Upper lobe of left lung (tissue), 6 donors: Measurements from ENCODE around the gene PXDN. TPM values are rescaled to one million over a fixed set of nuclear protein-coding genes. Genes with fewer than 3 reads are reported as not detected.
A peak's percentile ranks its signal among the peaks of the same experiment; 100 is the strongest.

ENCODE experiments used
- ATAC-seq, 2 donors: fragments of 200-7000 bp; cut with Tn5 transposase; one replicate each; pipeline ENCODE4 v1.9.1; 2022; ENCODE audit warnings: mild to moderate bottlenecking in 2 of 2, moderate library complexity in 2 of 2; ENCODE audit not compliant: low FRiP score in 2 of 2
- DNase-seq, 2 donors: peaks; one replicate each; pipeline ENCODE4 v3.0.0-alpha.2; 2019 to 2020
- H3K27ac ChIP-seq, 4 donors: fragments of 200-600 bp; sonication (generic); one replicate each; pipeline ENCODE4 v1.5.1; 2016 to 2019
- H3K27me3 ChIP-seq, 4 donors: fragments of 200-600 bp; sonication (generic); one replicate each; pipeline ENCODE4 v1.5.1; 2017 to 2019
- H3K36me3 ChIP-seq, 4 donors: fragments of 200-600 bp; sonication (generic); one replicate each; pipeline ENCODE4 v1.5.1; 2016 to 2019
- H3K4me1 ChIP-seq, 4 donors: fragments of 200-600 bp; sonication (generic); one replicate each; pipeline ENCODE4 v1.5.1; 2018 to 2019
- H3K4me3 ChIP-seq, 4 donors: fragments of 200-600 bp; sonication (generic); one replicate each; pipeline ENCODE4 v1.5.1; 2017 to 2019; ENCODE audit warnings: mild to moderate bottlenecking in 2 of 4, moderate library complexity in 1 of 4
- H3K9me3 ChIP-seq, 4 donors: fragments of 200-600 bp; sonication (generic); one replicate each; pipeline ENCODE4 v1.5.1; 2018 to 2019
- CTCF ChIP-seq, 6 experiments: fragments of 450-650 bp in 4 of 6; fragments of 200-600 bp in 2 of 6; sonication (generic) in 2 of 6; IDR thresholded peaks; one replicate each; pipeline ENCODE4 v1.5.1; 2016 to 2019; ENCODE audit warnings: antibody characterized with exemption in 6 of 6
- EP300 ChIP-seq, 4 donors: sonication (generic); formaldehyde crosslinking; IDR thresholded peaks; one replicate each; pipeline ENCODE4 v1.5.1; 2017; ENCODE audit warnings: antibody characterized with exemption in 4 of 4, control low read depth in 2 of 4
- POLR2A ChIP-seq, 4 donors: fragments of 450-650 bp; IDR thresholded peaks; one replicate each; pipeline ENCODE4 v1.5.1; 2016 to 2017; ENCODE audit warnings: antibody characterized with exemption in 4 of 4, mild to moderate bottlenecking in 2 of 4
- POLR2AphosphoS5 ChIP-seq, 2 donors: sonication (generic); formaldehyde crosslinking; IDR thresholded peaks; one replicate each; pipeline ENCODE4 v1.5.1; 2017; ENCODE audit warnings: antibody characterized with exemption in 2 of 2
- WGBS, 2 donors: methylation state at CpG; one replicate each; pipeline ENCODE4 v1.1.5; 2017 to 2018; 5-methylcytosine and 5-hydroxymethylcytosine counted together
- total RNA-seq, 6 donors: library from RNA; depleted of rRNA in 4 of 6; stranded (reverse); fragments of >200 nt in 4 of 6; gene quantifications; one replicate each; pipeline versions ENCODE4 v1.1.0 to v1.2.1, GENCODE V29; 2016 to 2021
- donor health status: DM: no; HTN: no; CAD: no; lungs with moderate emphysema.
- donor health status: DM: no; HTN: yes; CAD: no; lungs with severe emphysema.

PXDN gene
- total RNA-seq, 6 donors from 2014 or later, result 20.8 to 65.6 (median 38.5) TPM

- ATAC-seq (peak in 1 of 2 donors; percentile 55), DNase-seq (peak in 1 of 2 donors; percentile 80)
- Histone ChIP-seq H3K36me3 (peaks cover 0 to 18% (median 2%) of the 10 kb centered on the region in 4 donors), H3K4me1 (peaks cover 20 to 26% (median 21%) of the 10 kb centered on the region in 4 donors), H3K27me3 (no peaks in the 10 kb centered on the region), H3K9me3 (no peaks in the 10 kb centered on the region), H3K27ac (peak overlapping the region in 2 of 4 donors; percentile 58 to 63), H3K4me3 (no peak overlapping the region)
- peak in 1 of 4 donors; percentile 47 for TF ChIP-seq EP300 (IDR thresholded peaks at IDR 0.05)
- no peak for TF ChIP-seq CTCF (IDR thresholded peaks at IDR 0.05)
- TF ChIP-seq POLR2AphosphoS5 (IDR thresholded peaks at IDR 0.05), result peak in 1 of 2 donors; percentile 22
- 12 to 16% methylated on average over 2 of the region's 2 CpGs for WGBS, 2 donors
These were observed 115.4 kb downstream of the PXDN start for GRCh38 chr2:1628893-1629292.

- 79 to 80% methylated on average over 9 of the region's 9 CpGs for WGBS, 2 donors
- peaks cover 20 to 26% (median 21%) of the 10 kb centered on the region in 4 donors for H3K4me1 ChIP-seq
- H3K27me3 ChIP-seq, result no peaks in the 10 kb centered on the region
- DNase-seq (peak in 1 of 2 donors; percentile 19), ATAC-seq (no peak)
- peaks cover 0 to 7% (median 0%) of the 10 kb centered on the region in 4 donors for H3K36me3 ChIP-seq
- no peaks in the 10 kb centered on the region for H3K9me3 ChIP-seq
- TF ChIP-seq CTCF (IDR thresholded peaks at IDR 0.05) (no peak), POLR2AphosphoS5 (IDR thresholded peaks at IDR 0.05) (no peak), POLR2A (IDR thresholded peaks at IDR 0.05) (no peak), EP300 (IDR thresholded peaks at IDR 0.05) (no peak)
- no peak overlapping the region for H3K4me3 ChIP-seq
- no peak overlapping the region for H3K27ac ChIP-seq
These were observed 116.5 kb downstream of the PXDN start for GRCh38 chr2:1627628-1628381.

- TF ChIP-seq POLR2AphosphoS5 (IDR thresholded peaks at IDR 0.05) (peak in 1 of 2 donors; percentile 63), EP300 (IDR thresholded peaks at IDR 0.05) (peak in 2 of 4 donors; percentile 24 to 67), CTCF (IDR thresholded peaks at IDR 0.05) (no peak)
- Histone ChIP-seq H3K27ac (peak overlapping the region; percentile 4 to 75 (median 70)), H3K27me3 (no peaks in the 10 kb centered on the region), H3K4me3 (peak overlapping the region in 1 of 4 donors; percentile 5), H3K4me1 (peaks cover 13 to 26% (median 20%) of the 10 kb centered on the region in 4 donors), H3K36me3 (no peaks in the 10 kb centered on the region), H3K9me3 (no peaks in the 10 kb centered on the region)
- ATAC-seq, result no peak
- peak in 1 of 2 donors; percentile 20 for DNase-seq
- WGBS, 2 donors, result 70 to 76% methylated on average over 8 of the region's 8 CpGs
These were observed 118.0 kb downstream of the PXDN start for GRCh38 chr2:1626271-1626681.

- Histone ChIP-seq H3K27ac (peak overlapping the region; percentile 1 to 75 (median 70)), H3K9me3 (no peaks in the 10 kb centered on the region)
These were observed 118.9 kb downstream of the PXDN start for GRCh38 chr2:1625281-1626001.

More at GRCh38 chr2:1625281-1626001, 118.9 kb downstream of the PXDN start:
- ATAC-seq (peak; percentile 61 to 75), DNase-seq (peak; percentile 75 to 83)
- peak overlapping the region in 1 of 4 donors; percentile 5 for H3K4me3 ChIP-seq
- no peaks in the 10 kb centered on the region for H3K27me3 ChIP-seq
- 30 to 33% methylated on average over 20 of the region's 20 CpGs for WGBS, 2 donors
- H3K36me3 ChIP-seq, result no peaks in the 10 kb centered on the region
- no peak for TF ChIP-seq POLR2A (IDR thresholded peaks at IDR 0.05)
- peak; percentile 25 to 45 for TF ChIP-seq POLR2AphosphoS5 (IDR thresholded peaks at IDR 0.05)
- no peak for TF ChIP-seq CTCF (IDR thresholded peaks at IDR 0.05)
- no peak for TF ChIP-seq EP300 (IDR thresholded peaks at IDR 0.05)
- peaks cover 13 to 26% (median 20%) of the 10 kb centered on the region in 4 donors for H3K4me1 ChIP-seq
